GM18861 (cell line): Measurements from ENCODE around the gene FARP2.
A peak's percentile ranks its signal among the peaks of the same experiment; 100 is the strongest.
"Not testable (repeated sequence)": the region's sequence is repeated elsewhere in the genome, so short reads cannot be mapped to it uniquely, and the experiment has no call there.

Source experiments
- ATAC-seq: cut with Tn5 transposase; IDR thresholded peaks from one replicate; pipeline ENCODE4 v1.9.1; 2021; ENCODE audit not compliant: unreplicated experiment

FARP2 gene

DNA sequence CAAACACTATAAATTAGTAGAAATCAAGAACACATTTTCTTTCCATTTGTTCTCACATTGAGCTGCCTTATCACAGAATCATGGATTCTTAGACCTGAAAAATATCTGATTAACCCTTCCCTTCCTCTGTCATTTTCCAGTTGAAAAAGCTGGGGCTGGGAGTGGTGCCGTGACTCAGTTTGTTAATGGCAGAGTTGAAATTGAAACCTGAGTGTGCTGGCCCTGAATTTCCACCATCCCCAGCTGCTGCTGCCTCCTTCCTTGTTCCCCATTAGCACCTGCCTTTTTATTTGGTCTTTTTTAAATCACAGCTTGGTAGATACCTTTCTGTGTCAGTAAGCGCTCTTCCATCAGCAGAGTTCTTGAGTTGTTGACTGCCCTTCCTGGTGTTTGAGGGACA is 10.6 kb downstream of the FARP2 start:
- ATAC-seq: no peak

DNA sequence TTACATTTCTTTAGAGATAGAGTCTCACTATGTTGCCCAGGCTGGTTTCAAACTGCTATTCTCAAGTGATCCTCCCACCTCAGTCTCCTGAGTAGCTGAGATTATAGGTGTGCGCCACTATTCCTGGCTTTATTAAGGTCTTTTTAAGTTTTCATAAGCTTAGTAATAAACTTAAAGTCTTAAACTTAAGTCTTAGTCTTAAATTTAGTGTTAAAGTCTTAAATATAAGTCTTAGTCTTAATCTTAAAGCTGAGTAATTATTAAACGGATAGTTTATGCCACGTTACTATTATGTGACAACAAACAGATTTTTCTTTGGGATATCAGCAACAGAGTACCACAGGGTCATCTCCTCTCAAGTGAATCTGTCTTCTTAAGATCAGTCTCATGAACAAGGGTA is 12.6 kb downstream of the FARP2 start:
- ATAC-seq: no peak

DNA sequence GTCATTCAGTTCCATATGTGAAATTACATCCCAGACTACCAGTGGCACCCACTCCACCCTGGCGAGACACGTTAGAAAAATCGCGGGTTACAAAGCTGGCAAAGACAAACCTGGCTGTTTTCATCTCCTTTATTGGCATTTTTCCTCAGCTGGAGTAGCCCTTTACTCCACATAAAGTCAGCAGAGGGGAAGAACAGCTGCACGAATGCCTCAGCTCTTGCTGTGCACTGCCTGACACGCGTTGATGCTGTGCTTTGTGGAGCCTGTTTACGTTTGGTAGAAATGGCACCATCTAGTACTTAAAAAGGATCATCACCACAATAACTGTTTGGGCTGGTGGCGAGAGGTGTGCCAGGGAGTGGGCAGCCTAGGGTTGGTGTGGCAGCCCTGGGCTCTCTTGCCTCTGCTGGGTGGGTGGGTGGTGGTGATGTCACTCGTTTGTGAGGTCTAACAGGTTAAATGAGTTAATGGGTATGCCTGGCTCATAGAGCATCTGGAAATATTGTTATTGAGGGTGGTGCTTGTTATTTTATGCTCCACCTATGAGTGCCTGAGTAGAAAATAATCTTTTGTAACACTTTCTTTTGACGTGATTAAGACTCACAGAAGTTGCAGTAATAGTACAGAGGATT is 16.4 kb downstream of the FARP2 start:
- ATAC-seq: no peak

DNA sequence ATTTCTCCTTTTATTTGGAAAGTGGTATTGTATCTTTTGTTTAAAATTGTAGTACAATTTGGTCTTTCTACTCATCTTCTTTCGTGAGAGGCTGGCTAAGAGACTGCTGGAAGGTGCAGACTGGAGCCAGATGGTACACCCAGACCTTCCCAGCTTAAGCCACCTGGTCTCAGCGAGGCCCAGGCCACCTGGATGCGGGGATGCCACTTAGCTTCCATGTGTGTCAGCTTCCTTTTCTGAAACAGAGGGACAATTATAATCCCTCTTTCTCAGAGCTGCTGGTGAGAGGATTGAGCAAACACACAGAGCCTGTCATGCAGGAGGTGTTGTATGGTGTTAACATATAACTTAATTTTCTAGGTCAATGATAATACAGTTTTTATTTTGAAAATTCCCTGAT is 17.4 kb downstream of the FARP2 start:
- ATAC-seq: no peak

DNA sequence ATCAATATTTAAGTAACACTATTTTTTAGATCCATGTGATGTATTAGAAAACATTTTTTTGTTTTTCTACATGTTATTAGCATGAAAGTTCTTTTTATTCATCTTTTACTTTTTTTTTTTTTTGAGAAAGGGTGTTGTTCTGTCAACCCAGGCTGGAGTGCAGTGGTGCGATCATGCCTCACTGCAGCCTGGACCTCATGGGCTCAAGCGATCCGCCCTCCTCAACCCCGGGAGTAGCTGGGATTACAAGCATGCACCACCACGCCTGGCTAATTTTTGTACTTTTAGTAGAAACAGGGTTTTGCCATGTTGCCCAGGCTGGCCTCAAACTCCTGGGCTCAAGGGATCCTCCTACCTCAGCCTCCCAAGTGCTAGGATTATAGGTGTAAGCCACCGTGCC is 17.8 kb downstream of the FARP2 start:
- ATAC-seq: not testable (repeated sequence)

DNA sequence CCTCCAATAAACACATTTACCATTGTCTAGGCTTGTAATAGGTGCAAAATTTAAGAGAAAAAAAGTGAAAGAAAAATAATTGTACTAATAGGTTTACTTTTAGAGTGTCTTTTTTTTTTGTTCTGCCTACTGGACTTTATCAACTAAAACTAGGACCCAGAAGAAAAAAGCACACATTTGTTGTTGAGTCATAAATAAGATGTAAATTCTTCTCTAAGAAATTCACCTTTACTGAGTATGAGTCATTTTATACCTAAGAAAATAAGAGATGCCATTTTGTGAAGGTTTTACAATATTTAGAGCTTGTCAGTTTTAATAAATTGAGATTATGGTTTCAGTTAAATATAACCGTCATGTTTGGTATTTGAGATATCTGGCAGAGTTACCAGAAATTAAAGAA is 19.2 kb downstream of the FARP2 start:
- no peak for ATAC-seq

DNA sequence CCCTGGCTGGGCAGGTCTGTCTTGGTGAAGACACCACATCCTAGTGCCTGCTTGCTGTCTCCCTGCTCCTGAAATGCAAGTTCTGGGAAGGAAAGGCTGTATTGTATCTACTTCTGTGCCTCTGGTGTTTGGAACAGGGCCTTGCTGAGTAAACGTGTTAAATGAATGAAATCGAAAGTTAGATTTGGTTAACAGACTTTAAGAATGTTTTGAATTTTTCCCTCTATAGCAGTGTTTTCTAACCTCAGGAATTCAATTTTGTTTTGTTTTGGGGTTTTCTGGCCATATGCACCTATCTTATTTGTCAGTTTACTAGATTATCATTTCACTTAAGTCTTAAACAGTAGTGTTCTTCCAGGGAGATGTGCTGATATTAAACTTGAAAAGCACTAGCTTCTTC is 20.7 kb downstream of the FARP2 start:
- no peak for ATAC-seq

DNA sequence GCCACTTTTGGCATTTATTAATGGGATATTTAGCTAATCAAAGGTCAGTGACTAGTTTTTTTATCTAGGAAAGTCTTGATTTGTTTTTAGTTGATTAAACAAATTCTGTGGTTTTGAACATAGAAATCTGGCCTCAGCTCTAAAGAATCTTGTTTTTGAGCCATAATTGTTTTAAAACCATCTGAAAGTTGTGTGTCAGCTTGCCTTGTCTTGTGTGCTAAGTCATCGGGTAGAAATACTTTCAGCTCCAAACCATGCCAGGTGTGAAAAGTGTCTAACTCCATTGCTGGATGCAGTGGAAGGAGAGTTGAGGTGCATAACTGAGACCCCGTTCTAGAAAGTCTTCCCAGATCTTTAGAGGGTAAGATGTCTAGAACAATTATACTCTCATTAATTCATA is 22.7 kb downstream of the FARP2 start:
- no peak for ATAC-seq

DNA sequence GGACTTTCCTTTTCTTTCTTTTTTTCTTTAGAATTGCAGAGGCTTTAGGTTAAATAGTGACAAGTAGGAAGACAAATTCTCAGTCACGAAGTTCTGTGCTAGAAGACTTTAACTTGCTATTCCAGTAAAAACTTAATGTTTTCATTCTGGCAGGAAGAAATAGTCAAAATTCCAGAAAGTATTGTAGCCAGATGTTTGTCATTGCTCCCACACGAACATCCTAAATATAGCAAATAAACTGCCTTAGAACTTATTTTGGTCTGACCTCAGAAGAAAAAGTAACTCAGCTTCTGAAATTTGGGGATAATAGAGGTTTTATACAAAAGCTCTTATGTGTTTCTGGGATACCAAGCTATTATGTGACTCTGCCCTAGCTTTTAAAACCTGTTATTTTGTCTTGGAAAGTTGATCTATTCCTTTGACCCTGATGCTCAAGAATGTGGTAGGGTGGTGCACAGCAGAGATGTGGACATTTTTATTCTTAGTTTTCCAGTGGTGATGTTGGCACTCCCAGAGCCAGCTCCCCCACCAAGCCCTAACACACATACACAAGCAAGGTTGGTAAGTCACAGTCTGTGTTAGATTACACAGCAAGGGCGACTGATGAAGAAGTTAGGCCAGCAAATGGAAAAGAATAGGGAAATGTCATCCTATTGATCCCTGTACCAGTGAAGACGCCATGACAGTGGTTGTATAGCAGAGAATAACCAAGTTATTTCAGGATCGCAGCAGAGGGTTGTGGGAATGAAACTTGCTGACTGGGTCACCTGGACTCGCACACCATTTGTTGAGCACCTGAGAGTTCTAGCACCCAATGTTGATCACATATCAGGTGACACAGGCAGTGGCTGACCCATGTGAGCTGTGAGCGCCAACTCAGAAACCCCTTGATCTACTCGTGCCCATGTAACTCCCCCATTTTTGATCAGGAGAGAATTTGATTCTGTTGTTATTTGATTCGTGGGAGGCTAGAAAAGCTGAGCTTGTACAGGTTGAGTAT is 23.7 kb downstream of the FARP2 start:
- no peak for ATAC-seq

DNA sequence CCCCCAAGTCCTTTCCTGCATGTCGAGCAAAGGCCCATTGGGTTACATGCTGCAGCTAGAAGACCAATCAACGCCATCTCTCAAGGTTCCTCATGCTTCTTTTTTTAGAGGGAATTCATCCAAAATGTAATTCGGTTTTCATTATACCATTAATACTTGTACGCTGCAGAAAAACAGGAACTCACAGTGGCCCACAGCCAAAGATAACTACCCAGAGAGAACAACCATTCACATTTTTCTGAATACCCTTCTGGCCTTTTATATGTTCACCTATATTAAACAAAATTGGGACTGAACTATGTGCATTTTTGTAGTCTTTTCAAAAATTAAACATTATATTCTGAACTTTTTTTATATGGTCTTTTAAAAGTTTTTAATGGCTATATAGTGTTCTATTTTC is 25.8 kb downstream of the FARP2 start:
- ATAC-seq: no peak

DNA sequence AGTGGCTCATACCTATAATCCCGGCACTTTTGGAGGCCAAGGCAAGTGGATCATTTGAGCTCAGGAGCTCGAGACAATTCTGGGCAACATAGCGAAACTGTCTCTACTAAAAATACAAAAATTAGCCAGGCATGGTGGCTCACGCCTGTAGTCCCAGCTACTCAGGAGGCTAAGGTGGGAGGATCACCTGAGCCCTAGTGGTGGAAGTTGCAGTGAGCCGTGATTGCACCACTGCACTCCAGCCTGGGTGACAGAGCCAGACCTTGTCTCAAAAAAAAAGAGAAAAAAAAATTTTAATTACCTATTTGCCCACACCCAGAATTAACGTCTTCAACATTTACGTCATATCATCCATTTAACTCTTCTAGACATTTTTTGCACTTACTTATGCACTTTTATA is 29.4 kb downstream of the FARP2 start:
- not testable (repeated sequence) for ATAC-seq

DNA sequence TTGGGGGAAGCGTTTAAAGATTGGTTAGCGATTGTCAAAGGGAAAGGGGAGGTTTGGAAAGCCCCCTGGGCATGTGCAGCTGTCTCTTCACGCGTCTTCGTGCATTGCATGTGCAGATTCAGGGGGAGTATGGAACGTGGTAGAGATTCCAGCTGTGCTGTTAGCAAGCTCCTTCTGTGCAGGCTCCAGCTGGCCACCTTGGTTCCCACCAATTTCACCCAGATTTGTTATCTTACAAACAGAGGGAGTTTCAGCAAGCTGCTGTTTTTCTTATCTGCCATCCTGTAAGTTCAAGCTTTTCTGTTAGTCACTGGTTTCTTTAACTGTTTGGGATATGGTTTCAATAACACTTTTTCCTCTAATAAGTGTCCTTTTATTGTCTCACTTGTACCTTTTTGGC is 30.4 kb downstream of the FARP2 start:
- ATAC-seq: no peak

DNA sequence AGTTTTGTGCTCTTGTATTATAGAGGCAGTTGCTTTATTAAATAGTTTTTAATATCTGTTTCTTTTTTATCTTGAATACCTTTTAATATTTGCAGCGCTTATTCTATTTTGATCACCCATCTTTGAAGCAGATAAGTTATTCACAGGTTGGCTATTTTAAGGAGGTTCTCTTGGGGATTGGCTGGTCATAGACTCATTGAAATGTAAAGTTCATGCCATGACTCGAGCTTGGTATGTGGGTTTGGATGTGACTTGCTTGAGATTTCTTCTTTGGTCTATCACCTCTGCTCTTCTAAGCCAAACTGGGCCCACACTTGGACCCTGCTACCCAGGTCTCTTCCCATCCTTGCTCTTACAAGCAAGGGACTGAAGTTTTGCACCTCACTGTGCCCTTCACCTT is 33.6 kb downstream of the FARP2 start:
- ATAC-seq: no peak

DNA sequence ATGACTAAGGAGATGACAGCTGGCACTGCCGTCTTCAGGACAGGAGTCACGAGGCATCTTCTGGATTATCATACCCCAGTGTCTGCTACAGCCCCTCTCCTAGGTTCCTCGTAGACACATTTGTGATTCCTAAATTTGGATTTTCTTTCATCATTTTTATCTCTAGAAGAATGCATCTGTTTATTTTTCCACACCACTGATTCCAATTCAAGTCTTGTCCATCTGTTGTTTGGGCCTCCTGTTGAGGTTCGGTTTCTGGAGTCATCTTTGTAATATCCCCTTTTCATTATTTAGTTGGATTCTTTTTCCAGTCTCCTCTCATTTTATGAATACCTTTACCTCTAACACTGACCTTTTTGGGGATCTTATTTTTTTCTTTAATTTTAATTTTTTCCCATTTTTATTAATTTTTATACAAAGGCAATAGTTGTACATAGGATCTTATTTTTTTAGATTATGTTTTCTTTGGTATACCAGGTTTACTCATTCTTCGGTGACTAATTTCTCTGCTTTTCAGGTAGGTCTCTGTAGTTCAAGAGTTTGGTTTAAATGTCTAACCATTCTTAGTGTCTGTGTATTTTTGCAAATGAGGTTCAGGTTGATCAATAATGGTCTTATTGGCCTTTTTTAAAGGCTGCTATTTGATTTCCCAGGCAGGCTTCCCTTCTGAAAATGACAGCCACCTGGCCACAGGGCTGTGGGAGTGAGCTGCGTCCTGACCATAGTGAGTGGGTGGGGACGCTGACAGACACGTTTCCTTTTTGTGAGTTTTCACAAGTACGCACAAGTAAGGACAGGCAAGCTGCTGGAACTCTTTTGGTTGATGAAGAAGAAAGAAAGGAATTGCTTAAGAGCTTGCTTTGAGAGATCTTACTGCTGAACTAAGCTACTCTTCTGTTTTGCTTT is 34.5 kb downstream of the FARP2 start:
- no peak for ATAC-seq

DNA sequence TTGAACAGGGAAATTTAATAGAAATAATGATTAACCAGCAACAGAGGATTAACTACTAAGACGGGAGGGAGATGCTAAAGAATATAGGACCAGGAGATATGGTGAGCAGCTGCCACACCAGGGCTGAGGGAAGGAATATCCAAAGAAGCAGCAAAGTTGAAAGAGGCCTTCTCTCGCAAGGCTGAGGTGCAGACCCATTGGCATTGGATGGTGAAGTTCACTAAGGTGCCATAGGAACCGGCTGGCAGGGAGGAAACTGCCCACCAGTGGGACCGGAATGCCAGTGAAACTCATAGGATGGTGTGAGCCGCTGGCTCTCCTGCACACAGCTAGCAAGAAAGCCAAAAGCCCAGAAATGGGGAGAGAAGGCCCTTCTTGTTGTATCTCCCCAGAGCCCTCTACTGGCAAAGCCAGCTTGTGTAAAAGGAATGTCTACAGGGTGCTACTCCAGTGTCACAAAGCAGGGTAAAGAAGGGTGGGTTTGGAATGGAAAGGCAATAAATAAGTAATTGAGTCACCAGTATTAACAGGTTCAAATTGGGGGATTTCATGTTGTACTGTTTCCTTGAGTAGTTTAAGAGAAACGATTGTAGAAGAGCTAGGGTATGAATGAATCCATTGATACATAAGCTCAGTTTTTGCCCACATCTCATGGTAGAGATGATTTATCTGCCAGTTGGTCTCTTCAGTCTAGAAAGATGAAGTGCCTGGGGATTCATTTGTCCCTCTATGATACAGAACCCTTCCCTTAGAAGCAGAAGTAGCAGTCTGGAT is 36.0 kb downstream of the FARP2 start:
- no peak for ATAC-seq

DNA sequence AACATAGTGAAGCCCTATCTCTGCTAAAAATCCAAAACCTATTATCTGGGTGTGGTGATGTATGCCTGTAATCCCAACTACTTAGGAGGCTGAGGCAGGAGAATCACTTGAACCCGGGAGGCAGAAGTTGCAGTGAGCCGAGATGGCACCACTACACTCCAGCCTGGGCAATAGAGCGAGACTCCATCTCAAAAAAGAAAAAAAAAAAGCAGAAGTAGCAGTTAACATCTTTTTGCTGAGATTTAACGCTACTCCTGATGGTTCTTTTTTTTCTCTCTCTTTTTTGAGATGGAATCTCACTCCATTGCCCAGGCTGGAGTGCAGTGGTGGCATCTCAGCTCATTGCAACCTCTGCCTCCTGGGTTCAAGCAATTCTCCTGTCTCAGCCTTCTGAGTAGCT is 36.7 kb downstream of the FARP2 start:
- ATAC-seq: not testable (repeated sequence)

DNA sequence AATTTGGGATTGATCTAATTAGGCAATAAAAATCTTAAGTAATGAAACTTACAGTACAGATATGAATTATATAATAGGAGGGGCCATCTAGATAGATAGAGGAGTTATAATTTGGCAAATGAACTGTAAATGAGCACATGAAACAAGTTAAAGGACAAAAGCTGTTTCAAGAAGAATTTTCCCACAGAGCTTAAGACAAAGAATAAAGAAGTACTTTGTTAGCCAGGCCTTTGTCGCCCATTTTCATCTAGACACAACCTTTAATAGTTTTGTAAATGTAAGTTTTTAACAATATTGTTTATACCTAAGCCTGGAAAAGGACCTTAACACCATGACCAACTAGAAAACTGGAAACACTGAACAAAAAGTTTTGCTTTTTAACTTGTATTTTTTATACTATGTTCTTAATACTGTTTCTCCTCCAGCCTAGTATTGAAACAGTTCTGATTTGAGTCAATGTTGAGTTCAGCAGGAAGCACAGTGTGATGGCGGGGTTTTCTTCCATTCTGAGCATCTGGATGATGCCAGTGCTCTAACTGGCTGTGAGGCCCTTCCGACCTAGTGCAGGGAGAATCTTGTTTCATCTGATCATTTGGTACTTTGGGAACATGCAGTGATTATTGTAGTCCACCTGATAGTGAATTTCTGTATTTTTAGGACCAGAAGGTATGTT is 37.6 kb downstream of the FARP2 start:
- peak; percentile 44 for ATAC-seq

DNA sequence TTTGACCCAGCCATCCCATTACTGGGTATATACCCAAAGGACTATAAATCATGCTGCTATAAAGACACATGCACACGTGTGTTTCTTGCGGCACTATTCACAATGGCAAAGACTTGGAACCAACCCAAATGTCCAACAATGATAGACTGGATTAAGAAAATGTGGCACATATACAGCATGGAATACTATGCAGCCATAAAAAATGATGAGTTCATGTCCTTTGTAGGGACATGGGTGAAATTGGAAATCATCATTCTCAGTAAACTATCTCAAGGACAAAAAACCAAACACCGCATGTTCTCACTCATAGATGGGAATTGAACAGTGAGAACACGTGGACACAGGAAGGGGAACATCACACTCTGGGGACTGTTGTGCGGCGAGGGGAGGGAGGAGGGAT is 40.7 kb downstream of the FARP2 start:
- not testable (repeated sequence) for ATAC-seq

DNA sequence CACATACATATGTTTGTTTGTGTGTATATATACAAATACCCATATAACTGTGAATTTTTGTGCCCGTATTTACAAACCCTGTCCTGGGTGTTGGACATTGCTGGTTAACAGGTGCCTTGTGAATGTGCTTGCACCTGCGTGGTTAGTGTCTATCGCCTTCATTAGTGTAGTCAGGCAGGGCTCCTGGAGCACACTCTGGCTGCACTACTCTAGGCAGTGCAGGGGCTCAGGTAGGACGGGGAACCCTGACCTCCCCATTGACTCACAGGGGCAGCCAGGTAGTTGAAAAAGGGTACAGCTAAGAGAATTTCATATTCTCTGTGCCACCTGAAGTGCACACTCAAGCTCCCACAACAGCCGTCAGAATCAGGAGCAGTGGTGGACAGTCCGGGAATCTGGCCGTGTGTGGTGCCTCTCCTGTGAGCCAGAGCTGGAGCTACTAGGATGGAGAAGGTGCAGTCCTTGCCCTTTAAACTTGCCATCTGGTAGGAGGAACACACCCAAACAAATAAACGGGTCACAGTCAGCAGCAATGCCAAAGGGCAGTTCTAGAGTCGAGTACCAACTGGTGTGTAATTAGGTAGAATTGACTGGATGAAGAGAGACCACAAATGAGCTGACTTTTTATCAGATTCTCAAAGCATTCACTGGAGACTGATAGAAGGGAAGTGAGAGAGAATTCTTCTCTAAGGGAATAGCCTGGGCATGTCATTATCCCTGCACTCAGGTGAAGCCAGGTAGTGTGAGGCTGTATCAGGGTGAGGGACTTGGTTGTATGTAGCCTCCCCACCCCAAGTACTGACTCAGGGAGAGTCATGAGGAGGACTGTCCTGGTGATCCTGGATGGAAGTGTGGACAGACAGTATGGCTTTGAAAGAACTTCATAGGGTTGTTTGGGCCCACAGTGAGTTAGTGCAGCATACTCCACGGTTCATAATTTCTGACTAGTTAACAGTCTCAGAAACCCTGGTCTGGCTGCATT is 44.1 kb downstream of the FARP2 start:
- ATAC-seq: no peak
